ENCODE results near the gene MS4A3.
"Not testable (repeated sequence)": the region's sequence is repeated elsewhere in the genome, so short reads cannot be mapped to it uniquely, and the experiment has no call there.

Gene MS4A3

GRCh38 chr11:60056349-60056969 lies at the start of gene MS4A3:
Gene MS4A3, plus strand, starts transcription at chr11:60056665. Its CDS starts 4,496 bp downstream, at chr11:60061161.
- no peak for TF ChIP-seq FOXA1 (IDR thresholded peaks at IDR 0.05)
- no peak for TF ChIP-seq L3MBTL2 (conservative IDR thresholded peaks at IDR 0.05)
- no peak for TF ChIP-seq ARNT (IDR thresholded peaks at IDR 0.05)
- no peak for TF ChIP-seq SP1 (IDR thresholded peaks at IDR 0.05)
- no peak for TF ChIP-seq SUZ12 (IDR thresholded peaks at IDR 0.05)
- no peak for TF ChIP-seq HDGF (IDR thresholded peaks at IDR 0.05; ENCODE audit: borderline replicate concordance)
- TF ChIP-seq PKNOX1 (IDR thresholded peaks at IDR 0.05) = no peak
- TF ChIP-seq NFRKB (IDR thresholded peaks at IDR 0.05) = no peak
- TF ChIP-seq ELF4 (IDR thresholded peaks at IDR 0.05) = no peak
- TF ChIP-seq BHLHE40 (IDR thresholded peaks at IDR 0.05; ENCODE audit: borderline replicate concordance) = no peak
- no peak for TF ChIP-seq CTBP1 (IDR thresholded peaks at IDR 0.05; ENCODE audit: borderline replicate concordance)
- no peak for TF ChIP-seq TARDBP (IDR thresholded peaks at IDR 0.05)
- TF ChIP-seq ZNF384 (IDR thresholded peaks at IDR 0.05) = no peak
- TF ChIP-seq FOXK2 (IDR thresholded peaks at IDR 0.05) = no peak
- TF ChIP-seq LEF1 (IDR thresholded peaks at IDR 0.05; ENCODE audit: borderline replicate concordance) = no peak
- TF ChIP-seq FOXM1 (IDR thresholded peaks at IDR 0.05; ENCODE audit: borderline replicate concordance) = no peak
- ChIA-PET CTCF (no interaction called here), POLR2A (no interaction called here)
- no peak for DNase-seq (ENCODE audit: extremely low spot score)

- ChIA-PET CTCF (no interaction called here), POLR2A (no interaction called here)
- no peak for TF ChIP-seq FOXK2 (IDR thresholded peaks at IDR 0.05)
- no peak for TF ChIP-seq SUZ12 (IDR thresholded peaks at IDR 0.05)
- TF ChIP-seq ELF4 (IDR thresholded peaks at IDR 0.05) = no peak
- no peak for DNase-seq (ENCODE audit: extremely low spot score)
Observed at GRCh38 chr11:60016881-60017280, 39.6 kb upstream of the MS4A3 start, which contains the start of gene OOSP4B. Gene OOSP4B, plus strand, starts transcription at chr11:60017181.

GRCh38 chr11:60018058-60018457 lies 38.4 kb upstream of the MS4A3 start:
- POLR2A ChIA-PET = no interaction called here
- DNase-seq (ENCODE audit: extremely low spot score) = no peak
- no peak for TF ChIP-seq BHLHE40 (IDR thresholded peaks at IDR 0.05; ENCODE audit: borderline replicate concordance)
- no peak for TF ChIP-seq LEF1 (IDR thresholded peaks at IDR 0.05; ENCODE audit: borderline replicate concordance)
- no peak for TF ChIP-seq ARNT (IDR thresholded peaks at IDR 0.05)
- TF ChIP-seq TARDBP (IDR thresholded peaks at IDR 0.05) = no peak
- TF ChIP-seq PKNOX1 (IDR thresholded peaks at IDR 0.05) = no peak
- no peak for TF ChIP-seq L3MBTL2 (conservative IDR thresholded peaks at IDR 0.05)
- CTCF ChIA-PET = no interaction called here

GRCh38 chr11:60020376-60020775 lies 36.1 kb upstream of the MS4A3 start:
- CTCF ChIA-PET; DNase-seq (ENCODE audit: extremely low spot score): not testable (repeated sequence)

GRCh38 chr11:60029015-60029632 lies 27.3 kb upstream of the MS4A3 start:
- ChIA-PET CTCF (no interaction called here), POLR2A (no interaction called here)
- TF ChIP-seq FOXA1 (IDR thresholded peaks at IDR 0.05) (no peak), BHLHE40 (IDR thresholded peaks at IDR 0.05; ENCODE audit: borderline replicate concordance) (no peak), ELF4 (IDR thresholded peaks at IDR 0.05) (no peak), TARDBP (IDR thresholded peaks at IDR 0.05) (no peak), SUZ12 (IDR thresholded peaks at IDR 0.05) (no peak), PKNOX1 (IDR thresholded peaks at IDR 0.05) (no peak), NFRKB (IDR thresholded peaks at IDR 0.05) (no peak), SP1 (IDR thresholded peaks at IDR 0.05) (no peak), FOXK2 (IDR thresholded peaks at IDR 0.05) (no peak), ZNF384 (IDR thresholded peaks at IDR 0.05) (no peak), HDGF (IDR thresholded peaks at IDR 0.05; ENCODE audit: borderline replicate concordance) (no peak), FOXM1 (IDR thresholded peaks at IDR 0.05; ENCODE audit: borderline replicate concordance) (no peak), CTBP1 (IDR thresholded peaks at IDR 0.05; ENCODE audit: borderline replicate concordance) (no peak), LEF1 (IDR thresholded peaks at IDR 0.05; ENCODE audit: borderline replicate concordance) (no peak), ARNT (IDR thresholded peaks at IDR 0.05) (no peak), L3MBTL2 (conservative IDR thresholded peaks at IDR 0.05) (no peak)
- DNase-seq (ENCODE audit: extremely low spot score) = no peak

More at GRCh38 chr11:60020376-60020775, 36.1 kb upstream of the MS4A3 start:
- POLR2A ChIA-PET = not testable (repeated sequence)

GRCh38 chr11:60040109-60040508 lies 16.4 kb upstream of the MS4A3 start, which contains the start of gene OOSP2:
Gene OOSP2, plus strand, starts transcription at chr11:60040409. Its CDS starts 51 bp downstream, at chr11:60040460.
- ChIA-PET POLR2A (no interaction called here), CTCF (no interaction called here)
- no peak for DNase-seq (ENCODE audit: extremely low spot score)
- TF ChIP-seq PKNOX1 (IDR thresholded peaks at IDR 0.05) (no peak), SP1 (IDR thresholded peaks at IDR 0.05) (no peak), HDGF (IDR thresholded peaks at IDR 0.05; ENCODE audit: borderline replicate concordance) (no peak), FOXK2 (IDR thresholded peaks at IDR 0.05) (no peak), ELF4 (IDR thresholded peaks at IDR 0.05) (no peak), FOXA1 (IDR thresholded peaks at IDR 0.05) (no peak), LEF1 (IDR thresholded peaks at IDR 0.05; ENCODE audit: borderline replicate concordance) (no peak), NFRKB (IDR thresholded peaks at IDR 0.05) (no peak), BHLHE40 (IDR thresholded peaks at IDR 0.05; ENCODE audit: borderline replicate concordance) (no peak), ZNF384 (IDR thresholded peaks at IDR 0.05) (no peak), L3MBTL2 (conservative IDR thresholded peaks at IDR 0.05) (no peak), CTBP1 (IDR thresholded peaks at IDR 0.05; ENCODE audit: borderline replicate concordance) (no peak), SUZ12 (IDR thresholded peaks at IDR 0.05) (no peak), ARNT (IDR thresholded peaks at IDR 0.05) (no peak), TARDBP (IDR thresholded peaks at IDR 0.05) (no peak), FOXM1 (IDR thresholded peaks at IDR 0.05; ENCODE audit: borderline replicate concordance) (no peak)

- DNase-seq (ENCODE audit: extremely low spot score); POLR2A ChIA-PET; CTCF ChIA-PET: not testable (repeated sequence)
Observed at GRCh38 chr11:60050422-60050821, 6.0 kb upstream of the MS4A3 start.

- CTCF ChIA-PET; POLR2A ChIA-PET; DNase-seq (ENCODE audit: extremely low spot score): not testable (repeated sequence)
Observed at GRCh38 chr11:60050839-60051238, 5.6 kb upstream of the MS4A3 start.

Measured in HEK293T (cell line).